NB4 (cell line): ENCODE data around the gene NUP62.

ENCODE experiments used
- DNase-seq: peaks from one replicate; pipeline ENCODE4 v3.0.0; 2010; ENCODE audit warnings: low read depth
- H3K4me3 ChIP-seq: one replicate; pipeline ENCODE4 v1.5.1; 2011; ENCODE audit warnings: mild to moderate bottlenecking, low read depth, low read length, moderate library complexity
- MYC ChIP-seq: IDR thresholded peaks from 2 replicates; pipeline ENCODE4 v1.6.1; 2011; ENCODE audit warnings: low read depth, low read length
- POLR2A ChIP-seq: IDR thresholded peaks from 2 replicates; pipeline ENCODE4 v1.6.1; 2011; ENCODE audit warnings: mild to moderate bottlenecking; ENCODE audit not compliant: insufficient read length; ENCODE audit errors: extremely low read depth
- TF ChIP-seq, protein P1 (sequence below): IDR thresholded peaks from 2 replicates; pipeline ENCODE4 v1.6.1; 2011; ENCODE audit warnings: low read depth, low read length
- TF ChIP-seq, protein P2 (sequence below): IDR thresholded peaks from one replicate; pipeline ENCODE4 v1.5.1; 2012; ENCODE audit warnings: low read depth, low read length

NUP62 gene

DNA sequence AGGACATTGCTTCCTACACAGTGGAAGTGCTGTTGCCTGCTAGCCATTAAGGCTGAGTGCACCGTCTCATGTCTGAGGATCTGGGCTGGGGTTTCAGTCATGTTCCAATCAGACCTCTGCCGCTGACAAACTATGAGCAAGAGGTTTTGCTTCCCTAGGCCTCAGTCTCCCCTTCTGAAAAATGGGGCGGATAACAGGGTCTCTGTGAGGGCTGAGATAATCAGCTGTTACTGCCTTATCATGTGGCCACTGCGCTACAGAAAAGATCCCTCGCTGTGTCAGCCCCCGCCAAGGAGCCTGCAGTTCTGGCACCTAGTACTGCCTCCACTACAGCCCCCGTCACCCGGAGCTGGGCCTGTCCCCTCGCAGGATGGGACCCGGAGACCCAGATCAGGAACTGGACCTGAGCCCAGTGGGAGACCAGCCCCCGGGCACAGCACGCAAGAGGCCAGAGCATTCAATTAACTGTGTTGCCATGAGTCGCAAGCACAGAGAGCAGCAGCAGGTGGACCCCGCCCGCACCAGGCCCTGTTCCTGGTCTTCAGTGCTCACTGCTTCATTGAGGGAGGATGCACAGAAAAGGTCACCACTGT, 58.9 kb downstream of the NUP62 start:
- H3K4me3 ChIP-seq = peak overlapping the region; percentile 59
- TF ChIP-seq, protein P1, sequence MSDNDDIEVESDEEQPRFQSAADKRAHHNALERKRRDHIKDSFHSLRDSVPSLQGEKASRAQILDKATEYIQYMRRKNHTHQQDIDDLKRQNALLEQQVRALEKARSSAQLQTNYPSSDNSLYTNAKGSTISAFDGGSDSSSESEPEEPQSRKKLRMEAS = no peak
- TF ChIP-seq MYC (no peak), POLR2A (no peak)
- TF ChIP-seq, protein P2, sequence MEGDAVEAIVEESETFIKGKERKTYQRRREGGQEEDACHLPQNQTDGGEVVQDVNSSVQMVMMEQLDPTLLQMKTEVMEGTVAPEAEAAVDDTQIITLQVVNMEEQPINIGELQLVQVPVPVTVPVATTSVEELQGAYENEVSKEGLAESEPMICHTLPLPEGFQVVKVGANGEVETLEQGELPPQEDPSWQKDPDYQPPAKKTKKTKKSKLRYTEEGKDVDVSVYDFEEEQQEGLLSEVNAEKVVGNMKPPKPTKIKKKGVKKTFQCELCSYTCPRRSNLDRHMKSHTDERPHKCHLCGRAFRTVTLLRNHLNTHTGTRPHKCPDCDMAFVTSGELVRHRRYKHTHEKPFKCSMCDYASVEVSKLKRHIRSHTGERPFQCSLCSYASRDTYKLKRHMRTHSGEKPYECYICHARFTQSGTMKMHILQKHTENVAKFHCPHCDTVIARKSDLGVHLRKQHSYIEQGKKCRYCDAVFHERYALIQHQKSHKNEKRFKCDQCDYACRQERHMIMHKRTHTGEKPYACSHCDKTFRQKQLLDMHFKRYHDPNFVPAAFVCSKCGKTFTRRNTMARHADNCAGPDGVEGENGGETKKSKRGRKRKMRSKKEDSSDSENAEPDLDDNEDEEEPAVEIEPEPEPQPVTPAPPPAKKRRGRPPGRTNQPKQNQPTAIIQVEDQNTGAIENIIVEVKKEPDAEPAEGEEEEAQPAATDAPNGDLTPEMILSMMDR = no peak
- no peak for DNase-seq

DNA sequence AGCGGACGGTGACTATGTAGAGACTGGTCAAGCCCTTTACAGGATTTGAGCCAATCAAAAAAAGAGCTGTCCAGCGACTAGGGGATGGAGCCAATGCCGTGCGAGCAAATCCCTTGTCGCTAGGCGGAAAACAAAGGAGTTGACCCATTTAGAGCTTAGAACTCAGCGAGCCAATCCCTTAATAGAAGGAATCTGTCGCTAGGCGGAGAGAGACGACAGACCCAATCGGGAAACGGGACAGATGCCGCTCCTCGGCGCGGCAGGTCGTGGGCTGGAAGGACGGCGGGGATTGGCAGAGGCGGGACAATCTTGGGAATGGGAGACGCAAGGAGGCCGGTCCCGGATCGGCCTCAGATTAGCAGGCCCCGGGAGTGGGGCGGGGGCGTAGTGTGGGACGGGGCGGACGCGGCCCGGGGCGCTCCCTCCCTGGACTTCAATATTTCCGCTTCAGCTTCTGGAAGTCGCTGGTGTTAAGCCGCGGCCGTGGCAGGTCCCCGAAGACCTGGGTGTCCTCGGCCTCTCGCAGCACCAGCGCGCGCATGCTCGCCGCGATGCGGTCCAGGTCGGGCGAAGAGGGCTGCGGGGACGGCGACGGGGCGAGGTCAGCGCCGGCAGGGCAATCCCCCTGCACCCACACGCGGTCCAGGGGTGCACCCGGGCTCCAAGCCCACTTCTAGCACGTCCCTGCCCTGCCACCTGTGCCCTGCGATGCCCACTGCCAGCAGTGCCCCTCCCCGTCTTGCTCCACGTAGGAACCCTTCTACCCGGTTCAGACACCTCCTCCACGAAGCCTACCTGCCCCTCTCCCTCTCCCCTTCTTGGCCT, 59.6 kb downstream of the NUP62 start:
- TF ChIP-seq, protein P2 = no peak
- TF ChIP-seq POLR2A (peak; percentile 31), MYC (no peak)
- peak; percentile 99 for DNase-seq
- peak overlapping the region; percentile 59 for H3K4me3 ChIP-seq

DNA sequence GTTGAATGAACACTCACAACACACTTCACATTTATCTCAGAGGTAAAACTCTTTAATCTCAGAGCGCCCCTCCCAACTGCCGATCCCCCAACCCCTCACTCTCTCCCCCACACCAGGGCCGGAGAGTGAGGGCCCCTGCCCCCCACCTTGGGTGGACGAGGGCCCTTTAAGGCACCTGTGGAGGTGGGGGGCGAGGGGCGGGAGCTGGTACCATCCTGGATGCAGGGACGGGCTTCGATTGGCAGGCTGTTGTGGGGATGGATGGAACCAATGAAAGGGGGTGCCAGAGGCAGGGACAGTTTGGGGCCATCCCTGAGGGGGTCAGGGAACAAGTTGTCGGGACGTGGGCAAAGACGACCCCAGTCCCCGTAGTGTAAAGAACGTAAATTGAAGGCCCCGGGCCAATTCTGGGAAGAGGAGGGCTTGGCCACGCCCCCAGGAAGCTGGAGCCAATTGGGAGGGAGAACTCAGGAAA, 60.3 kb downstream of the NUP62 start:
- no peak for DNase-seq
- TF ChIP-seq, protein P2 = no peak
- TF ChIP-seq, protein P1 = no peak
- TF ChIP-seq MYC (no peak), POLR2A (no peak)
- H3K4me3 ChIP-seq = no peak overlapping the region

DNA sequence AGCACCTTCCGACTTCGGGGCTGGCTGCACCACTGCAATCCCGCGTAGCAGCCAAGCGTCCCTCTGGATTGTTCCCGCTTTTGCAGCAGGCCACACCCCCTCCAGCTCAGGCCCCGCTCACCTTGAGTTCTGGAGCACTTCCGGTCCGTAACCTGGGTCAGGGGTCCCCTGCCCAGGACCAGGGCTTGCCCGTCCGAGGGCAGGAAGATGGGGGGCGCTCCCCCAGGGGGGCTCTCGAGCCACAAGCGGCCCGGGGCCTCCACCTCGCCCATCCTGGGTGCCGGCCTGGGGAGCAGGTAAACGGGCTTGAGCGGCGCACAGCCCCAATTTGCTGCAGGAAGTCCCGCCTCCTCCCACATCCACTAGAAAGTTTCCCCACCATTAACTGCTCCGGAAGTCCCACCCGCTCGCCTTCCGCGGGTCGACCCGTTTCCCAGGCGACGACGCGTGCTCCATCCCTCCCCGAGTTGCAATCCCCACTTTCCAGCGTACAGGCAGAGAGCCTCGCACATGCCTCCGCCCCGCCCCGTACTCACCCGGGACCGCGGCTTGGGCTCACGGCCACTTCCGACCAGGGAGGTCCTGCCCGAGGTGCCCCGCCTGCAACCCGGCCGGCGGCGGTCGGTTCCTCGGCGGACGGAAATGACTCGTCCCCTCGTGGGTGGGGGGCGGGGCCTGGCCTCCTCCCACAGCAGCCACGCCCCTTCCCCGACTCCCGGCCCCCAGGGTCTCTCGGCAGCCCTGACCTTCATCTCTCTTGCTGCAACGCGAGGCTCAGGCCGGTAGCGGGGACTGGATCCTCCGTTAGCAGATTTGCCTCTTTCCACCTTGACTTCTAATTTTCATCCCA, 62.1 kb downstream of the NUP62 start, which contains the start of gene PNKP:
TSS of gene PNKP (minus strand) at position 644 of the 850 bp plus-strand sequence. CDS start at position 272, 372 bp downstream.
- peak within 1 kb of the TSS; percentile 79 for H3K4me3 ChIP-seq
- peak; percentile 93 for DNase-seq

DNA sequence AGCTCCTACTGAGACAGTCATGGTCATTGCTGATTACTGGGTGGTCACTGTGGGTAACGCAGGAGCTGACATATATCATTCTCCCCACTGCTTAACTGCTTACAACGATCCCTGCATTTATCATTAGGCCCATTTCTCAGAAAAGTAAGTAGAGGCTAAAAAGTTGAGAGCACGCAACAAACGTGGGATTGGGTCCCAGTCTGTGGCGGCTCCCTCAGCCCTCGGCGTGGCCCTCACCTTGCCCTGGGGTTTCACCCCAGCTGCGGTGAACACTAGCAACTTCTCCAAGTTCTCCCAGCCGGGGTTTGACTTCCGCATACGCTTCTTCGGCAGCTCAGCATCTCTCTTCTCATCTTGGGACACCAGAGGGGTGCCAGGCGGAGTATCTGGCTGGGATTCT, 64.4 kb downstream of the NUP62 start:
- no peak for DNase-seq
- TF ChIP-seq, protein P1 = no peak
- TF ChIP-seq POLR2A (no peak), MYC (no peak)
- TF ChIP-seq, protein P2 = no peak
- no peak overlapping the region for H3K4me3 ChIP-seq

More for the DNA sequence above, 62.1 kb downstream of the NUP62 start, which contains the start of gene PNKP:
- TF ChIP-seq MYC = peak; percentile 22
- TF ChIP-seq, protein P2 = no peak
- TF ChIP-seq POLR2A = peak; percentile 72
- TF ChIP-seq, protein P1 = peak; percentile 56; the same call in 1 of the 2 replicates
